Uterus (tissue), 2 donors: ENCODE results near the gene HNRNPAB.

ENCODE experiments used
- CTCF ChIP-seq, 4 experiments: fragments of 200-600 bp in 2 of 4; fragments of 450-650 bp in 2 of 4; sonication (generic) in 2 of 4; IDR thresholded peaks; one replicate each; pipeline ENCODE4 v1.5.1; 2016 to 2019; ENCODE audit warnings: antibody characterized with exemption in 4 of 4, mild to moderate bottlenecking in 2 of 4, moderate library complexity in 1 of 4
- POLR2A ChIP-seq, 2 donors: fragments of 450-650 bp; IDR thresholded peaks; one replicate each; pipeline ENCODE4 v1.6.1; 2016; ENCODE audit warnings: antibody characterized with exemption in 2 of 2, mild to moderate bottlenecking in 1 of 2, moderate library complexity in 1 of 2

DNA sequence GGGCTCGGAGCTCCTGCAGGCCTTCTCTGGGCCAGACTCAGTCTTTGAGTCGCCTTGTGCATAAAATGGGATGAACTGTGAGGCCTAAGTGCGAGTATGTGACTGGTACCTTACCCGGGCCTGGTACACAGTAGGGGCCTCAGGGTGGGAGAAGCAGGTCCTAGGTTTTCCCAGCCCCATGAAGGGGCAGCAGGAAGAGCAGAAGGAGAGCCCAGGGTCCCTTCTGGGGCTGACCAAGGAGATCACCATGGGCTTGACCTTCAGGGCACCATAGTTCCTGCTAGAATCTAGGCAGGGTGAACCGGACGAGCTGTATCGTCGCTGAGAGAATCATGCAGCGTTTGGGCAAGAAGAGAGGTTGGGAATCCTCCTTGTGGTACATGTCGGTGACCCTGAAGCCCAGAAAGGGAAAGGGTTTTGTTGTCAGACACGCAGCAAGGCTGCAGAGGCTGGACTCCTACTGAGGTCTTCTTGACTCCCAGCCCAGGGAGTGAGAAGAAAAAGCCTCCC, 28.6 kb downstream of the HNRNPAB start:
- TF ChIP-seq POLR2A (IDR thresholded peaks at IDR 0.05) (no peak), CTCF (IDR thresholded peaks at IDR 0.05) (no peak)
